Astrocyte (in vitro differentiated cells and primary cell): ENCODE data around the gene LRRC28. TPM values are rescaled to one million over a fixed set of nuclear protein-coding genes. Genes with fewer than 3 reads are reported as not detected.

ENCODE experiments used
- DNase-seq: peaks from one replicate; pipeline ENCODE4 v3.0.0-alpha.2; 2010; ENCODE audit warnings: low read depth
- FAIRE-seq: peaks from 2 replicates; lab custom pipeline; 2011; peaks lifted over from hg19 to GRCh38; lab: Jason Lieb, UNC
- H2AFZ ChIP-seq: 2 replicates; pipeline ENCODE4 v1.6.0; 2012; ENCODE audit warnings: low read depth, low read length, inconsistent platforms
- H3K27ac ChIP-seq: 2 replicates; pipeline ENCODE4 v1.5.1; 2011; ENCODE audit warnings: low read depth, low read length, inconsistent platforms
- H3K27me3 ChIP-seq: 2 replicates; pipeline ENCODE4 v1.6.0; 2011; ENCODE audit warnings: low read length, inconsistent platforms; ENCODE audit not compliant: insufficient read depth
- H3K36me3 ChIP-seq: 2 replicates; pipeline ENCODE4 v1.5.1; 2011; ENCODE audit warnings: low read length, inconsistent platforms; ENCODE audit not compliant: insufficient read depth
- H3K4me1 ChIP-seq: 2 replicates; pipeline ENCODE4 v1.5.1; 2011; ENCODE audit warnings: low read length, inconsistent platforms; ENCODE audit not compliant: insufficient read depth
- H3K4me2 ChIP-seq: 2 replicates; pipeline ENCODE4 v1.6.0; 2012; ENCODE audit warnings: low read length, inconsistent platforms
- H3K4me3 ChIP-seq: 2 replicates; pipeline ENCODE4 v1.5.1; 2011; ENCODE audit warnings: low read depth, mild to moderate bottlenecking, low read length, inconsistent platforms; ENCODE audit not compliant: insufficient read depth
- H3K79me2 ChIP-seq: 2 replicates; pipeline ENCODE4 v1.6.0; 2012; ENCODE audit warnings: mild to moderate bottlenecking, low read length, inconsistent platforms; ENCODE audit not compliant: insufficient read depth
- H3K9ac ChIP-seq: 2 replicates; pipeline ENCODE4 v1.6.0; 2012; ENCODE audit warnings: mild to moderate bottlenecking, low read length, inconsistent platforms
- H3K9me3 ChIP-seq: 2 replicates; pipeline ENCODE4 v1.5.1; 2012; ENCODE audit warnings: low read depth, mild to moderate bottlenecking, low read length, inconsistent platforms; ENCODE audit not compliant: insufficient read depth
- H4K20me1 ChIP-seq: 2 replicates; pipeline ENCODE4 v1.6.0; 2012; ENCODE audit warnings: low read length, inconsistent platforms; ENCODE audit not compliant: insufficient read depth
- H3K27ac Mint-ChIP-seq: one replicate; pipeline ENCODE4 v1.8.0; 2021; ENCODE audit warnings: mild to moderate bottlenecking, mixed read lengths; ENCODE audit not compliant: unreplicated experiment
- H3K27me3 Mint-ChIP-seq: one replicate; pipeline ENCODE4 v1.8.0; 2021; ENCODE audit warnings: low read depth, mixed read lengths; ENCODE audit not compliant: unreplicated experiment
- H3K36me3 Mint-ChIP-seq: one replicate; pipeline ENCODE4 v1.8.0; 2021; ENCODE audit warnings: low read depth, mixed read lengths; ENCODE audit not compliant: unreplicated experiment
- H3K4me1 Mint-ChIP-seq: one replicate; pipeline ENCODE4 v1.8.0; 2021; ENCODE audit warnings: low read depth, mixed read lengths; ENCODE audit not compliant: unreplicated experiment
- H3K4me3 Mint-ChIP-seq: one replicate; pipeline ENCODE4 v1.8.0; 2021; ENCODE audit warnings: mild to moderate bottlenecking, moderate library complexity, mixed read lengths; ENCODE audit not compliant: unreplicated experiment
- H3K9me3 Mint-ChIP-seq: one replicate; pipeline ENCODE4 v1.8.0; 2021; ENCODE audit warnings: mild to moderate bottlenecking, mixed read lengths; ENCODE audit not compliant: unreplicated experiment
- CTCF ChIP-seq: IDR thresholded peaks from 2 replicates; pipeline ENCODE4 v1.5.1; 2011; ENCODE audit warnings: low read depth, mild to moderate bottlenecking, inconsistent platforms, low read length, moderate library complexity; ENCODE audit not compliant: insufficient read depth
- EZH2 ChIP-seq: IDR thresholded peaks from 2 replicates; pipeline ENCODE4 v1.6.1; 2012; ENCODE audit warnings: mild to moderate bottlenecking, low read length, inconsistent platforms; ENCODE audit not compliant: insufficient read depth
- total RNA-seq: library from RNA; stranded (reverse); gene quantifications from 2 replicates; pipeline ENCODE4 v1.2.1, GENCODE V29; 2021

Gene LRRC28
- total RNA-seq, 1 donor from 2014 or later: 28.1 TPM

- Mint-ChIP-seq H3K4me1 (peaks cover 19% of the 10 kb centered on the region), H3K9me3 (peaks cover 4% of the 10 kb centered on the region), H3K4me3 (no peak overlapping the region), H3K36me3 (peaks cover 7% of the 10 kb centered on the region), H3K27me3 (no peaks in the 10 kb centered on the region), H3K27ac (no peak overlapping the region)
- H2AFZ ChIP-seq: no peak overlapping the region
- H3K9ac ChIP-seq: no peak overlapping the region
- H3K4me2 ChIP-seq: no peak overlapping the region
- no peak for TF ChIP-seq EZH2
- no peak for TF ChIP-seq CTCF
- H3K27me3 ChIP-seq: no peaks in the 10 kb centered on the region
- FAIRE-seq (no peak), DNase-seq (no peak)
- H3K36me3 ChIP-seq: no peaks in the 10 kb centered on the region
- H4K20me1 ChIP-seq: peaks cover 2% of the 10 kb centered on the region
- H3K27ac ChIP-seq: no peak overlapping the region
- no peaks in the 10 kb centered on the region for H3K79me2 ChIP-seq
- no peak overlapping the region for H3K4me3 ChIP-seq
- H3K4me1 ChIP-seq: no peaks in the 10 kb centered on the region
- H3K9me3 ChIP-seq: no peaks in the 10 kb centered on the region
Observed at GRCh38 chr15:99267957-99268356, 16.7 kb downstream of the LRRC28 start.

GRCh38 chr15:99268431-99268830 lies 17.1 kb downstream of the LRRC28 start:
- no peak for DNase-seq
- Mint-ChIP-seq H3K27ac (no peak overlapping the region), H3K36me3 (peaks cover 7% of the 10 kb centered on the region), H3K27me3 (no peaks in the 10 kb centered on the region), H3K4me1 (peaks cover 19% of the 10 kb centered on the region), H3K9me3 (peaks cover 4% of the 10 kb centered on the region), H3K4me3 (no peak overlapping the region)
- no peak overlapping the region for H3K4me2 ChIP-seq
- H3K27ac ChIP-seq: no peak overlapping the region
- H4K20me1 ChIP-seq: peaks cover 2% of the 10 kb centered on the region
- H3K4me3 ChIP-seq: no peak overlapping the region
- H3K79me2 ChIP-seq: no peaks in the 10 kb centered on the region
- FAIRE-seq: no peak
- no peak for TF ChIP-seq EZH2
- H3K27me3 ChIP-seq: no peaks in the 10 kb centered on the region
- H3K9ac ChIP-seq: no peak overlapping the region
- H3K9me3 ChIP-seq: no peaks in the 10 kb centered on the region
- no peaks in the 10 kb centered on the region for H3K4me1 ChIP-seq
- no peak overlapping the region for H2AFZ ChIP-seq
- no peaks in the 10 kb centered on the region for H3K36me3 ChIP-seq

GRCh38 chr15:99273801-99274200 lies 22.5 kb downstream of the LRRC28 start:
- Histone ChIP-seq H3K4me2 (no peak overlapping the region), H3K27ac (no peak overlapping the region), H3K36me3 (no peaks in the 10 kb centered on the region), H2AFZ (no peak overlapping the region), H3K4me1 (no peaks in the 10 kb centered on the region), H3K27me3 (no peaks in the 10 kb centered on the region), H3K79me2 (no peaks in the 10 kb centered on the region), H3K9ac (no peak overlapping the region), H3K4me3 (no peak overlapping the region), H3K9me3 (no peaks in the 10 kb centered on the region), H4K20me1 (peaks cover 2% of the 10 kb centered on the region)
- no peak for TF ChIP-seq CTCF
- TF ChIP-seq EZH2: no peak
- no peaks in the 10 kb centered on the region for H3K36me3 Mint-ChIP-seq
- no peak overlapping the region for H3K27ac Mint-ChIP-seq
- FAIRE-seq (no peak), DNase-seq (no peak)
- no peaks in the 10 kb centered on the region for H3K27me3 Mint-ChIP-seq
- H3K4me1 Mint-ChIP-seq: no peaks in the 10 kb centered on the region
- no peak overlapping the region for H3K4me3 Mint-ChIP-seq
- H3K9me3 Mint-ChIP-seq: no peaks in the 10 kb centered on the region
